Measurements from ENCODE around the gene PTPRS. TPM values are rescaled to one million over a fixed set of nuclear protein-coding genes. Genes with fewer than 3 reads are reported as not detected.

Gene PTPRS
- polyA plus RNA-seq, 1 donor (not counting 4 experiments of a cell fraction or from before 2014, with no cell fraction given): 2.5 TPM

DNA sequence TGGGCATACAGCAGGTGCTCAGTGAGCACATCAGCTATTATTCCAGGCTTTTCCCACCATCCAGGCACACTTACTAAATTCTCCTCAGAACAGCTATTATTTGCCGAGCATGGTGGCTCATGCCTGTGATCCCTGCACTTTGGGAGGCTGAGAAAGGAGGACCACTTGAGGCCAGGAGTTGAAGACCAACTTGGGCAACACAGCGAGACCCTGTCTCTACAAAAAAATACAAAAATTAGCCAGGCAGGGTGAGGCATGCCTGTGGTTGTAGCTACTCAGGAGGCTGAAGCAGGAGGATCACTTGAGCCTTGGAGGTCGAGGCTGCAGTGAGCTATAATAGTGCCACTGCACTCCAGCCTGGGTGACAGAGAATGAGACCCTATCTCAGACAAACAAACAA lies 35.4 kb downstream of the PTPRS start:
- FAIRE-seq (no peak), DNase-seq (ENCODE audit: low read depth, low spot score) (no peak)
- no peaks in the 10 kb centered on the region for H3K9me3 ChIP-seq (ENCODE audit: control insufficient read depth, low read depth, low read length)
- H4K20me1 ChIP-seq (ENCODE audit: control insufficient read depth, extremely low read depth, insufficient read depth, low read length): no peaks in the 10 kb centered on the region
- no peak overlapping the region for H3K9ac ChIP-seq (ENCODE audit: control insufficient read depth, extremely low read depth, insufficient read depth, low read length)
- no peaks in the 10 kb centered on the region for H3K27me3 ChIP-seq (ENCODE audit: control insufficient read depth, extremely low read depth, insufficient read depth, low read length)
- no peak overlapping the region for H3K27ac ChIP-seq (ENCODE audit: control insufficient read depth, insufficient read depth, low read length)
- no peaks in the 10 kb centered on the region for H3K36me3 ChIP-seq (ENCODE audit: control insufficient read depth in 2 of 2, extremely low read depth in 1 of 2, insufficient read depth in 2 of 2, low read length in 2 of 2)
- peaks cover 8% of the 10 kb centered on the region for H3K4me1 ChIP-seq (ENCODE audit: control insufficient read depth, extremely low read depth, insufficient read depth, low read length)
- no peaks in the 10 kb centered on the region for H3K9me1 ChIP-seq (ENCODE audit: control insufficient read depth, extremely low read depth, insufficient read depth, low read length)
- no peak overlapping the region for H2AFZ ChIP-seq (ENCODE audit: control insufficient read depth, low read length)
- no peak overlapping the region for H3K4me2 ChIP-seq (ENCODE audit: control insufficient read depth, extremely low read depth, insufficient read depth, low read depth, low read length)
- H3K4me3 ChIP-seq (ENCODE audit: control insufficient read depth in 2 of 3, extremely low read depth in 1 of 3, insufficient read depth in 2 of 3, low read depth in 1 of 3, low read length in 3 of 3): no peak overlapping the region
- dilution Hi-C loops (cut with MboI; ENCODE audit: extremely low pct_ligation_motif_present, low sequenced_read_pairs): no loop called here
- H3K79me2 ChIP-seq (ENCODE audit: control insufficient read depth, insufficient read depth, low read length): no peaks in the 10 kb centered on the region
- no peak for TF ChIP-seq EZH2 (IDR thresholded peaks at IDR 0.05; ENCODE audit: low read length)
- TF ChIP-seq, protein P1, sequence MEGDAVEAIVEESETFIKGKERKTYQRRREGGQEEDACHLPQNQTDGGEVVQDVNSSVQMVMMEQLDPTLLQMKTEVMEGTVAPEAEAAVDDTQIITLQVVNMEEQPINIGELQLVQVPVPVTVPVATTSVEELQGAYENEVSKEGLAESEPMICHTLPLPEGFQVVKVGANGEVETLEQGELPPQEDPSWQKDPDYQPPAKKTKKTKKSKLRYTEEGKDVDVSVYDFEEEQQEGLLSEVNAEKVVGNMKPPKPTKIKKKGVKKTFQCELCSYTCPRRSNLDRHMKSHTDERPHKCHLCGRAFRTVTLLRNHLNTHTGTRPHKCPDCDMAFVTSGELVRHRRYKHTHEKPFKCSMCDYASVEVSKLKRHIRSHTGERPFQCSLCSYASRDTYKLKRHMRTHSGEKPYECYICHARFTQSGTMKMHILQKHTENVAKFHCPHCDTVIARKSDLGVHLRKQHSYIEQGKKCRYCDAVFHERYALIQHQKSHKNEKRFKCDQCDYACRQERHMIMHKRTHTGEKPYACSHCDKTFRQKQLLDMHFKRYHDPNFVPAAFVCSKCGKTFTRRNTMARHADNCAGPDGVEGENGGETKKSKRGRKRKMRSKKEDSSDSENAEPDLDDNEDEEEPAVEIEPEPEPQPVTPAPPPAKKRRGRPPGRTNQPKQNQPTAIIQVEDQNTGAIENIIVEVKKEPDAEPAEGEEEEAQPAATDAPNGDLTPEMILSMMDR (optimal IDR thresholded peaks at IDR 0.05 in 1 of 3, IDR thresholded peaks at IDR 0.05 in 1 of 3, conservative IDR thresholded peaks at IDR 0.05 in 1 of 3; ENCODE audit: extremely low read depth in 1 of 3, insufficient read depth in 2 of 3, low read length in 3 of 3): no peak

DNA sequence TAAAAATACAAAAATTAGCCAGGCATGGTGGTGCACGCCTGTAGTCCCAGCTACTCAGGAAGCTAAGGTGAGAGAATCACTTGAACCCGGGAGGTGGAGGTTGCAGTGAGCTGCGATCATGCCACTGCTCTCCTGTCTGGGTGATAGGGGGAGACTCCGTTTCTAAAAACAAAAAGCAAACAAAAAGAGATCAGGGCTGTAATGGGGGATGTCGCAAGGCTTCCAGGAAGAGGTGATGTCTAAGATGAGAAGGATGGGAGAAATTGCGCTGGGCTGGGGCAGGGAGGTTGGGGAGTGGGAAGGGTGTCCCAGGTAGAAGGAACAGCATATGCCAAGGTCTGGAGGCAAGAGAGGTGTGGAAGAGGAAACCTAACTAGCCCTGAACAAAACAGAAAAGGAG lies 36.1 kb downstream of the PTPRS start:
- Histone ChIP-seq H3K27me3 (ENCODE audit: control insufficient read depth, extremely low read depth, insufficient read depth, low read length) (no peaks in the 10 kb centered on the region), H4K20me1 (ENCODE audit: control insufficient read depth, extremely low read depth, insufficient read depth, low read length) (no peaks in the 10 kb centered on the region), H3K9ac (ENCODE audit: control insufficient read depth, extremely low read depth, insufficient read depth, low read length) (no peak overlapping the region), H3K4me2 (ENCODE audit: control insufficient read depth, extremely low read depth, insufficient read depth, low read depth, low read length) (no peak overlapping the region), H3K79me2 (ENCODE audit: control insufficient read depth, insufficient read depth, low read length) (no peaks in the 10 kb centered on the region), H3K4me1 (ENCODE audit: control insufficient read depth, extremely low read depth, insufficient read depth, low read length) (peaks cover 8% of the 10 kb centered on the region), H3K27ac (ENCODE audit: control insufficient read depth, insufficient read depth, low read length) (no peak overlapping the region), H2AFZ (ENCODE audit: control insufficient read depth, low read length) (no peak overlapping the region), H3K4me3 (ENCODE audit: control insufficient read depth in 2 of 3, extremely low read depth in 1 of 3, insufficient read depth in 2 of 3, low read depth in 1 of 3, low read length in 3 of 3) (no peak overlapping the region), H3K9me3 (ENCODE audit: control insufficient read depth, low read depth, low read length) (no peaks in the 10 kb centered on the region), H3K9me1 (ENCODE audit: control insufficient read depth, extremely low read depth, insufficient read depth, low read length) (no peaks in the 10 kb centered on the region), H3K36me3 (ENCODE audit: control insufficient read depth in 2 of 2, extremely low read depth in 1 of 2, insufficient read depth in 2 of 2, low read length in 2 of 2) (no peaks in the 10 kb centered on the region)
- no peak for TF ChIP-seq EZH2 (IDR thresholded peaks at IDR 0.05; ENCODE audit: low read length)
- TF ChIP-seq, protein P1 (optimal IDR thresholded peaks at IDR 0.05 in 1 of 3, IDR thresholded peaks at IDR 0.05 in 1 of 3, conservative IDR thresholded peaks at IDR 0.05 in 1 of 3; ENCODE audit: extremely low read depth in 1 of 3, insufficient read depth in 2 of 3, low read length in 3 of 3): no peak
- dilution Hi-C loops (cut with MboI; ENCODE audit: extremely low pct_ligation_motif_present, low sequenced_read_pairs): no loop called here
- FAIRE-seq (no peak), DNase-seq (ENCODE audit: low read depth, low spot score) (no peak)

Measured in keratinocyte (primary cell).